ELR (cell line): ENCODE results near the gene B4GALT3.

ENCODE experiments used
- DNase-seq: peaks from one replicate; pipeline ENCODE4 v3.0.0-alpha.2; 2015; ENCODE audit warnings: low read depth

The B4GALT3 gene

DNA sequence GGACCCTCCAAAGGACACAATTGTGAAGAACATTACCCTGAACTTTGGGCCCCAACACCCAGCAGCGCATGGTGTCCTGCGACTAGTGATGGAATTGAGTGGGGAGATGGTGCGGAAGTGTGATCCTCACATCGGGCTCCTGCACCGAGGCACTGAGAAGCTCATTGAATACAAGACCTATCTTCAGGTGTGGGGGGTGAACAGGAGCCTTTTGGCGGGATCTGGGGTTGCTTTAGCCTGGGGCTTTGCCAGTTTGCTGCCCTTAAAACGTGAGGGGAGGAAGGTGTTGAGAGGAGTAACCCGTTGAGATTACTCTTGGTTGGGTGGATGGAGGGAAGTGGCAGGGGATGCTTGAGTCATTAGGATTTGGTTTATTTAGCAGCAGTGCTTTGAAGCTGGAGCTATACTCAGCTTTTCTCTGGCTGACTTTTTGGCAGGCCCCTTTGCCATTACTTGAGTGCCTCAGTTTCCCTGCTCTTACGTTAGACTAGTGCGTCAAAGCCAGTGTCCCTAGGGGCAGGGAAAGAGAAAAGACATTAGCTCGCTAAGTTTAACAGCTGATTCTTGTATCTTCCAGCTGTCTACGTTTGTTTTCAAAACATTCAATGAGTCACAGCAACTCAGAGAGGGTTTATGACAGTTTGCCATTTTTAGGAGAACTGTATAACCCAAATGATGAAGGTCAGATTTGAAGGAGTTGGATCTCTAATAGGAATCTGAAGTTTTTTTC, 29.3 kb upstream of the B4GALT3 start:
- DNase-seq, result no peak

DNA sequence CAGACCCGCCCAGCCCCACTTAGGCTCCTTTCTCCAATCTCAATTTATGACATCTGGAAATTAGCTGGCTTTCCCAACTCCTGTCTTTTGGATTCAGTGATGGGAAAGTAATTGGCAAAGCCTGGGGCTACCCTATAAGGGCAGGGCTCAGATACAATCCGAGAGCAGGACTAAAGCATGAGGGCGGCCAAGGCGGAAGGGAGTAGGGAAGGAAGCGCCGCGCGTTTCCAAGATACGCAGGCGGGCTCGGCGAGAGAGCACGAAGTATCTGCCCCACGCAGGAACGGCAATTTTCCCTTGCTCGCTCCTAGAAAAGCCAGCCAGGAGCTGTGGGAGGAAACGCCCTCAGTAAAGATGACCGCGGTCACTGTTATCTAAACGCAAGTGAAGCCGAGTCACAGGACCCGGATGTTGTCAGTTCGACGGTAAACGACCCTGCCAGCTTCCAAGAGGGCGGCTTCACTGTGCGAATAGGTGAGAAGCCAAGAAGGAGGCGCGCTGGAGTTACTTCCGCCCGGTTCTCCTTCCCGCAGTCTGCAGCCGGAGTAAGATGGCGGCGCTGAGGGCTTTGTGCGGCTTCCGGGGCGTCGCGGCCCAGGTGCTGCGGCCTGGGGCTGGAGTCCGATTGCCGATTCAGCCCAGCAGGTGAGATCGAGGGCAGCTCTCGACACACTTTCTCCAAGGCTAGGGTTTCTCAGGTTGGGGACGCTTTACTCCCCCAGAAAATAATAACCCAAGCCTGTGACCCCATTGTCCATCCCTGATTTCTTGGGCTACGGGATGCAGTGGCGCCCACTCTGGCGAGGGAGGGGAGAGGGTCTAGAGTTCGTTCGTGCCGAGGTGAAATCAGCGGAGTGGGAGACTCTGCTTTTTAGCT, 24.8 kb upstream of the B4GALT3 start, which contains the start of gene NDUFS2:
Gene NDUFS2, plus strand, starts transcription at position 532 of the 877 bp plus-strand sequence. Its CDS starts 19 bp downstream, at position 551.
- peak; percentile 100 for DNase-seq

DNA sequence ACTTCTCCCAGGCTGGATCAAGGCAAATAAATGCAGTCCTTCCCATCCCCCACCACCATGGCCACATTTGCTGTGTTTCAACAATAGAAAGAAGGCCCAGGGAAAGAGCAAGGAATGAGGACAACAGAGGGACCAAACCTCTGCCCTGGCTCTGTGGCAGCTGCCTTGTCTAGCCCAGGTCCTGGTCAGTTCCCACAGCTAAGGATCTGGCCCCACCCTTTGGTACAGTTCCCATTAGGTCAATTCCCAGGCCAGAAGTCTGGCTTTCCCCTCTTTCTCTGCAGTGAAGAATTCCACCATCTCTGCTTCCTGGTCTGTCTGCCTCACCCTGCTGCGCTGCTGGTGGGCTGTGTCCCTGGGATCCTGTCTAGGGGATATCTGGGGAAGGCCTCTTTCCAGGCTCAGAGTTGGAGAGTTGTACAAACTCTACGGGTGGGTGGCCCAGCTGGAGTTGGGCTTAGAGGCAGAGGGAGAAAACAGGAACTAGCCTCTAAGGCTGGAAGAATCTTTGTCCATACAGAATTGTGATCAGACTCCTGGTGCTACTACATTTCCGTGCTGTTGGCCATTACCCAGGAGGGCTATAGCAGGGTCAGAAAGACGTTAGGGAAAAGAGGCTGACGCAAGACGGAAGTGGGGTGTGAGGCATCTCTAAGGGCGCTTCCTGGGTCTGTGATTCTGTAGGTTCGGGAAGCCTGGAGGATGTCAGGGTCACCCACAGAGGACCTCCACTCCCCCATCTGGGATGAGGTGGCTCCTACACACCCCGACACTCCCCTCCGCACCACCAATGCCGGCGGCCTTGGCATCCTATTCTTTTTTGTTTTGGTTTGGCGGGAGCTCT, 23.9 kb upstream of the B4GALT3 start:
- peak; percentile 92 for DNase-seq

DNA sequence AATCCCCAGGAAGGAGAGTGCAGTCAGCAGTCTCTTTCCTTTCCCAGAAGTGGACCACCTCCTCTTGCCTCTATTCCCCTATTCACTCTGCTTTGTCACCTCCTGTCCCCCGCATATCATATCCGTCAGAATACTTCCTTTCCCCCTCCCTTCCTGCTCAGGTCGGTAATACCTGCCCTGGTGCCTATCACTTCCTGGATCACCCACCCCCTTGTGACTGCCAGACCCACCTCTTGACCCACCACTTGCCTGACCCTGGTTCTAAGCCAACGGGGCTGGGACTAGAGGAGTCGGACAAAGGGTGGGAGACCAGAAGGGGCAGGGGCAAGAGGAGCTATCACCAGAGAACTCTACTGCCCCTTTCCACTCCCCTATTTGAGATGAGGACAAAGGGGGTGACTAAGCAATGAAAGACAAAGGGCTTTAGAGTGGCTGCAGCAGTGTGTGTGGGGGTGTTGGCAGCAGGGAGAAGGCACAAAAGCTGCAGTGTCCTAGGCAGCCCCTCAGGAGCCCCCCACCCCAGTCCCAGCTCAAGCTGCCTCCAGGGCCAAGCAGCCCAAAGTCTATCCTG, 23.2 kb upstream of the B4GALT3 start:
- no peak for DNase-seq

DNA sequence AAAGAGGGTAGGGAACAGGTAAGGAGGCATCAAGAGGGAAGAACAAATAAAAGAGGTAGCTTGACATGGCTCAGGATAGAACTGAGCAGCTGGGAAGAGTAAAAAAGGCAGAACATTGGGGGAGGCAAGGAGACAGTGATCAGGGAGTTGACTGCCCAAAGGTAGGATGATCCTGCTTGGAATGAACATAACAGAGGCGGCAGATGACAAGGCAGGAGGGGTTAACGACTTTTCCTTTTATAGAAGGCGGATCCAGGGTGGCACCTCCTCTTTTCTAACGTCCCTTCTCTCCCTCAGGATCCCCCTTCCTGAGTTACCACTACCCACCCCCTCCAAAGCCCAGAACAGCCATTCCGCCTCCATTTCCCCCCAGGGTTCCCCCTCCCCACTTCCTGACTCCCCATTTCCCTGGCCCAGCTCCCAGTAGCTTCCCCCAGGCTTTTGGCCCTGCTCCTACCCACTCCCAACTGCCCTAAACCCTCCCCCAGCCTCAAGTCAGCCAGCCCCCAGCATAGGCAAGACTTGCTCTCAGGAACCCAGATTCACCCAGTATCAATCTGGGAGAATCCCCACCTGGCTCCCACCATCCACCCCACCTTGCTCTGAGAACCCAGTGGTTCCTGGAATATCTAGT, 22.3 kb upstream of the B4GALT3 start:
- DNase-seq, result no peak

DNA sequence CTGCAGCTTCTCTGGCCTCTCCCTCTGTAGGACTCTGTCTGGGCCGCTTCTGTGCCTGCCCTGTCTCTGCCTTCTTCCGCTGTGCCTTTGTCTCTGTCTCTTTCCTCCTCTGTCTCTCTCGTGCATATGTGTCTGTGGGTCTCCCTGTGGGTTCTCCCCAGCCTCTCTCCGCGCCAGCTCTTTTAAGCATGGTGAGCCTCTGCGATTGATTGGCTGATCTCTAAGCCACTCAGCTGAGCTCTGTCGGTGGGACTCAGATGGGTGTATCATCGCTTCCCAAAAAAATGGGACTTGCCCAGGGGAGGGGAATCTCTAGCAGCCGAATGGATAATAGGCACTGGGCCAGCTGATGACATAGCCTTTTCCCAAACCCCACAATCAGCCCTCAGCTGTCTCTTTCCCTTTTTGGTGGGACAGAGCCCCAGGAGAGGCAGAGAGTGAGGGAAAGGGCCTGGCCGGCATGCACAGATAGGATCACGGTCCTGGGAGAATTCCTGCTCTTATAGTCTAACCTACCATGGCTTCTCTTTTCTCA, 21.7 kb upstream of the B4GALT3 start, which contains the start of gene ADAMTS4:
Gene ADAMTS4, minus strand, starts transcription at position 158 of the 535 bp plus-strand sequence. CDS start 427 bp downstream, outside the sequence.
- peak; percentile 65 for DNase-seq

DNA sequence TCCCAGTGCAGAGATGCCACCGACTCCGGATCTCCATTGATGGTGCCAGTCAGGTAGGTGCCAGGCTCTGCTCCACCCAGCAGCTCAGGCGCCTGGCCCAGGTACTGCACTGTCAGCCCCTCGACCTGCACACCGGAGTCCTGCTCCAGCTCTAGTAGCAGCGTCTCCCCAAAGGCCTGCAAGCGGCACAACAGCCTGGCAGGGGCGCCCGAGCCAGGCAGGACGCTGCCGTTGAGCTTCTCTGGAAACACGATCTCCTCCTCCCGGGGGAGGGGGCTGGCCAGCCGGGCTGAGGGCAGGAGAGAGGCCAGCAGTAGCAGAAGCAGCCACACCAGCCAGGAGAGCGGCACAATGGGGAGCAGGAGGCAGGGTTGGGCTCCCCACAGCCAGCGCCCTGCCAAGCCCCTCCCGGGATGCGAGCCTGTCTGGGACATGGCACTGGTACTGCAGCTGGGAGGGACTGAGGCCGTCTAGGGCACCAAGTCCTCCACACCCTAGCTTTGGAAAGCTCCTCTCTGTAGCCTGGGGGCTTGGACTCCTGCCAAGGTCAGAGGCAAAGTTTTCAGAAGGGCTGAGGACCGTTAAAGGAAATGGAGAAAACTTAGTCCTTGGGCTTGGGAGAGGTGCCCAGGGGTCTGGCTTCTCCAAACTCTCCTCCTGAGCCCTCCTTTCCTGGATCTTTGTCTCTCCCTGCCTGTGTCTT, 21.0 kb upstream of the B4GALT3 start:
- DNase-seq, result peak; percentile 48

DNA sequence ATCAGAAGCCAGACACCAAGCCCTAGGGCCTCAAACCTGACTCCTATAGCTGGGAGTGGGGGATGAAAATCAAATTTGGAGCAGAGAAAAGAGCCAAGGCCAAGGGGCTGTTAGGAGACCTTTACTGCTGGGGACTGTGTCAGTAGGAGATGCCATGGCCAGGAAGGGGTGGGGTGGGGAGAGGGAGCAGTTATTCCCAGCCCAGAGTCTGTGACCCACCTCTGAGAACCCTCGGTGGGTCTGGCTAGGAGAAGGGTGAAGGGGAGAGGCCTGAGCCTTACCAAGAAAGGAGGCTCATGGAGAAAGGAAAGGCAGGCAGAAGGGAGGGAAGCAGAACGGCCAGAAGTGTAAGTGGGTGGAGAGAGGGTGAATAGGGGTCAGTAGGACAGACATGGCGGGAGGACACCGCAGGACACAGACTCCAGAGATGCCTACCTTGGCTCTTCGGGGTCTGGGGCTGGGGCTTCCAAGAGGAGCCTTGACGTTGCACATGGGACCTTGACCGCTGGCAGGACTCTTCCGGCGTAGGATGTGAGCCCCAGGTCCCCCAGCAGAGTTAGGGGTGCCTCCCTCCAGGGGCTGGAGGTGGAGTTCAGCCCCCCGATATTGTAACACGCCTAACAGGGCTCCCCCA, 20.4 kb upstream of the B4GALT3 start:
- DNase-seq, result no peak

DNA sequence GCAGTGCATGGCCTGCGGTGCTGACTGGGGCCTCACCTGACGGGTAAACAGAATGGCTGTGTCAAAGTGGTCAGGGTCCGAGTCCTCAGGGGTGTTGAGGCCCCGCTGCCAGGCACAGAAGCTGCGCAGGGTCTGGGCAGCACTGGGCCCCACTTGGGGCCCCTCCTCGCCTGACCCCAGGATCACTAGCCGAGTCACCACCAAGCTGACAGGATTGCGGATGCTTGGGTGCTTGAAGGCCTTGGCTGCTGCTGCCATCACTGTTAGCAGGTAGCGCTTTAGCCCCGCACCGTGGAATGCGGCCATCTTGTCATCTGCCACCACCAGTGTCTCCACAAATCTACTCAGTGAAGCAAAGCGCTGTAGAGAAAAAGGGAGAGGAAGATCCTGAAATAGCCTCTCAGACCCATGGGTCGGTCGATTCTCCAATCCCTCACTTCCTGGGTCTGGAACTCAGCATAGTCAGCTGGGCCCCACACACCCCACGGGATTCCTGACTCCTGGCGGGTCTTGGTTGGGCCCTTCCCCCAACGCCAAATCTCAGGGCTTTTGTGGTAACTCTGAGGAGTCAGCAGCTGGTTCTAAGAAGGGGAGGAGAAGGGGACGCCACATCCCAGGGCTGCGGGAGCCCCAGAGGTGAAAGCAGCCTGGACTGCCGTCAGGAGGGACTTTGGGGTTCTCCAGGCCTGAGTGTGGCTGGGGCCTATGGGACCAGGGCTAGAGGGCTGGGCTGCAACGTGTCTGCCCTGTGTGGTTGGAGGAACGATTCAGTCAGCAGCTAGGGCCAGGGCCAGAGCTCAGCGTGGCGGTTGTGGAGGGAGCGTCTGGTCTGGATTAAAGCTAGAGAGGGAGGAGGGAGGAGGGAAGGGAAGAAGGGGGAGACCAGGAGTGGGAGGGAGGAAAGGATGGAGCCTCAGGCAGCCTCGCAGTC, 19.5 kb upstream of the B4GALT3 start:
- DNase-seq, result peak; percentile 30

DNA sequence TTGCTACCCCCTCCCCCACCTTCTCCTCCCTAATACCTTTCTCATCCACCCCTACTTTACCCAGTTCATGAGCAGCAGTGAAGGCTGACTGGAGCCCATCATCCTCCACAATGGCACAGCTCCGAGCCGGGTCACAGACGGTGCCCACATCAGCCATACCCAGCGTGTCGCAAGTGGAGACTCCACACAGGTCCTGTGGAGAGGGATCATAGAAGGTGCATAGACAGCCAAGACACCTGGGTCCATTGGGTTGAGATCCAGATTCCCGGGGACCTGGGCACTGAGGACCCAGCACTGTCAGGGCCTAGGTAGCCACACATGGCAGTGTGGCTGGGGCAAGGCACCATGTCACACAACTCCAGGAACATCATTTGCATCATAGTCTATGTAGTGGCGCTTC, 18.8 kb upstream of the B4GALT3 start:
- DNase-seq, result no peak

DNA sequence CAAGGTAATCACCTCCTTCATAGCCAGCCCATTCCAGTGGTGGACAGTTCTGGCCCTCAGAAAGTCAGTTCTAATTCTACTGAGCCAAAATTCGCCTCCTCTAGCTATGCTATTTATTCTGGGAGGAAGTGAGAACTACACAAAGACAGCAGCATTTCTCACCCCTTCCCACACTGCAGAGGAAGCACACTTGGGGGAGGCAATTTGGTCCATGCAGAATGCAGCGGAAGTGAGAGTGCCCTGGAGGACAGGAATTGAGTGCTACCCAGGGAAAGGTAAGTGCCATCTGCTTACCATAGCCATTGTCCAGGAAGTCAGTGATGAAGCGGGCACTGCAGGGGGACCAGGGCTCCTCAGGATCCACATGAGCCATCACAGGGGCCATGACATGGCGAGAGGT, 17.9 kb upstream of the B4GALT3 start:
- no peak for DNase-seq

DNA sequence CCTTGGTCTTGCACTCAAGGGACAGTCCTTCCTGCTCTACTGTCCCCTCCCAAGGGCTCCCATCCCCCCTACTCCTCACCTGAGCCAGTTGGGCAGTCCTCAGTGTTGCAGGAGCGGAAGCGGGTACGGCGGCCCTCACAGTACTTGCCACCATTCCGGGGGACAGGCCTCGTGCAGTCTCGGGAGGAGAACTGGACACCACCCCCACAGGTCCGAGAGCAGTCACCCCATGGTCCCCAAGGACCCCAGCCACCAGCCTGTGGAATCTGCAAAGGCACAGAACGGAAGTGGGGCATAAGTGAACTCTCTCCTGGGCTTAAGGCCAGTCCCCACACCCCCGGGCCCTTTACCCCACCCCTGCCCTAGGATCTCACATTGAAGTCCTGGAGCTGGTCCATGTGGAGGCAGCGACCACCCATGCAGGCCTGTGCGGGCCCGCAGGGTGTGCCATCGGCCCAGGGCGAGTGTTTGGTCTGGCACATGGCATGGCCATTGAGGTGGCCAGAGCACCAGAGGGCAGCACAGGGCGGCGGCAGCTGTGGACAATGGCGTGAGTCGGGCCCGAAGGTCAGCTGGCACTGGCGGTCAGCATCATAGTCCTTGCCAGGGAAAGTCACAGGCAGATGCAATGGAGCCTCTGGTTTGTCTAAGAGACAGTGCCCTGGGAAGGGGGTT, 16.4 kb upstream of the B4GALT3 start:
- DNase-seq, result no peak

DNA sequence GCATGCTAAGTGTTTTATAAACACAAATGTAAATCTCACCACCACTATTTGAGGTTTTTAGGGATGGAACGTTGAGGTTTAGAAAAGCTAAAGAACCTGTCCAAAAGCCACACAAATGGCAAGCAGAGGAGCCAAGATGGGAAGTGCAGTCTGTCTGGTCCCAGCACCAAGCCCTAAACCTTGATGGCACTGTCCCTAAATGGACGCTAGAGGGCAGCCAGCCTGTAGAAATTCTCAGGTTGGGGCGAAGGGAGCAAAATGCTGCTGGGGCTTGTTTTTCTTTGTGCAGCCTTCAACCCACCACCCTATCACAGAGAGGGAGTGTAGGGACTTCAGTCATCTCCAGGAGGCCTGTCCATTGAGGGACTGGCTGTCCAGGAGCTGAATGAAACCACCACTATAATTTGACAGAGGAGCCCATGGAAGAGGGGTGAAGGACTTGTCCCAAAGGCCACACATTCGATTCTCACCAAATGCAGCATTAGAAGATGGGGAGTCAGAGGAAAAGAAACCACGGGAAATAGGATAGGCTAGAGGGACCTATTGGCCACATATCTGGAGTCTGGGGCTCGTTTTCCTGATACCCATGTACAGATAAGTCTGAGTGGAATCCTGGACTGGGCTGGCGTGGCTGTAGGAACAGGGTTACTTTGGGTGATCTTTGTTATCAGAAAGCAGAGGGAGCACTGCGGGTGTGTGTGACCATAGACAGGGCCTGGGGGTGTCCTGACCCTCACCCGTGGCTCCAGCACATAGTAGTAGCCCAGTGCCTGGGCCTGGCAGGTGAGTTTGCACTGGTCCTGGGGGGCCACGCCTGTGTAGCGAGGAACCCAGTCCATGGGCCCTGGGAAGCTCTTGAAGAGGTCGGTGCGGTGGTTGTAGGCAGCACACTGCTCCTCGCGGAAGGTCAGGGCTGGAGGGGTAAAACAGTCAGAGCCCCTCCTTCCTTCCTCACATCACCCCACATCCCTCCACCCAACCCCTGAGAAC, 15.5 kb upstream of the B4GALT3 start:
- peak; percentile 80 for DNase-seq

DNA sequence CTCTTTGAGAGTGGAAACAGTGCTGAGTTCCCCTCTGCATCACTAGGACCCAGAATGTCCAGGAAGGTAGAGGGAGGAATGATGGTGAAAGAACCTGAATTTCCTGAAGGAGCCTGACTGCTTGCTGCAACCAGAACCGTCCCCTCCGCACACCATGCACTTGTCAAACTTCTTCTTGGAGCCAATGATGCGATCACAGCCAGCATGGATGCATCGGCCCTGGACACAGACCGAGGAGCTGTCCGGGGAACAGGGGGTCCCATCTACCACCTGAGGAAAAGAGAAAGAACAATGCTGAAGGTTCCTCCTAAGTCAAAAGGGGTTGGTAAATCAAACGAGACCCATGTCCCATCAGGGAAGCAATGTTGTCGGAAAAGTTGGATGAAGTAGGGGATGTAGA, 14.7 kb upstream of the B4GALT3 start:
- no peak for DNase-seq

DNA sequence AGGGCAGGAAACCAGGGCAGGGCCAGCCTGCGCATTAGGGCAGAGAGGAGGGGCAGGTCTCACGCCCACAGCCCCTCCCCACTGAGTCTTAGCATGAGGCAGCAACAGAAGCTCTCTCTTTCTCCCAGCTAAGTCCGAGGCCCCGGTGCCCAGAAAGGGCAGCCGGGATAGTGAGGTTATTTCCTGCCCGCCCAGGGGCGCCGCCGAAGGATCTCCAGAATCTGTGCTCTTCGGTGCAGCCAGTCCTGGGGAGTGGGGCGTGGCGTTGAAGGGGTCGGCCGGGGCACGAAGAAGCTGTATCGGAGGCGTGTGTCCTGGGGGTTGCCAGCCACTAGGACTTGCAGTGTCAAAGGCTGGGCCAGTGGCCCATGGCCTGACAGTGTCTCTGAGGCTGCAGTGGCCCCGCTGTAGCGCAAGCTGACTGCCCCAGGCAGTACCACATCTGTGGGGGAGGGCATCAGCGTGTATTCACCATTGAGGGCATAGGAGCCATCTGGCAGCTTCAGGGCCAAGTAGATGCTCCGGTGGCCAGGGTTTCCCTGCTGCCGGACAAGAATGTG, 13.7 kb upstream of the B4GALT3 start:
- DNase-seq, result no peak

DNA sequence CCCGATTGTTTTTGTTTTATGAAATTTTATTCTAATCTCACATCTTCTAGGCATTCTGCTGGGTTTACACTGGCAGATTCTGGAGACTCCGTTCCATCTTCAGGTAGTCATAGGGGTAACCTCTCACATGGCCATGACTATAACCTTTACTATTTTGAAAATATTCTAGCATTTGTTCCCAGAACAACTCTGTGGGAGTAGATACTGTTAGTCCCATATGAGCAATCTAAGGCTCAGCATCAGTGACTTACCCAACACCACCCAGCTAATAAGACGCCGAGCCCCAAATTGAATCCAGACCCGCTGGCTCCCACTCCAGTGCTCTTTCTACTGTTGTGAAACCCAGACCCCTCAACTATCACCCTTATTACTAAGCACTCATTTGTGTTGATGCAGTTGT, 11.7 kb upstream of the B4GALT3 start:
- DNase-seq, result no peak

DNA sequence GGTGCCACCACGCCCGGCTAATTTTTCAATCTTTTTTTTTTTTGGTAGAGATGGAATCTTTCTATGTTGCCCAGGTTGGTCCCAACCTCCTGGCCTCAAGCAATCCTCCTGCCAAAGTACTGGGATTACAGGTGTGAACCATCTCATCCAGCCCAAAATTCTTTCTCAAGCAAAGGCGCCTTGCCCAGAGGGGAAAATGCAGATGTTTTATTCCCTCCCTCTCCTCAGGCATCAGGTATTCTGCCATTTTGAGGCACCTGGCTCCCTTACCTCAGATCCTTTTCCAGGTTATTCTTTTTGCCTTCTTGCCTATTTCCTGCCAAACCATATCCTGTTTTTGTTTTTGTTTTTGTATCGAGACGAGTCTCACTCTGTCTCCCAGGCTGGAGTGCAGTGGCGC, 11.1 kb upstream of the B4GALT3 start:
- DNase-seq, result no peak
